HL-60/S4 treated with retinoic acid at 250 ng/mL for 4 days and 3 days (cell line): ENCODE results near the gene PTGES2.

Source experiments
- in situ Hi-C: fragments of 300-500 bp; cut with MboI; formaldehyde crosslinking; loops from 2 replicates; pipeline ENCODE4 v1.7.0; 2022; ENCODE audit warnings: low sequenced_read_pairs

The PTGES2 gene

GRCh38 chr9:128127568-128127989 lies at the start of gene PTGES2:
PTGES2 (minus strand) TSS chr9:128127729; CDS start chr9:128127717, 12 bp downstream.
- in situ Hi-C loops = no loop called here

GRCh38 chr9:128175726-128176125 lies 48.2 kb upstream of the PTGES2 start:
- in situ Hi-C loops = no loop called here

GRCh38 chr9:128175102-128175563 lies 47.6 kb upstream of the PTGES2 start:
- in situ Hi-C loops = no loop called here

GRCh38 chr9:128174062-128174461 lies 46.5 kb upstream of the PTGES2 start:
- in situ Hi-C loops = no loop called here

GRCh38 chr9:128169925-128170324 lies 42.4 kb upstream of the PTGES2 start:
- in situ Hi-C loops = no loop called here

- in situ Hi-C loops = no loop called here
These were observed 42.0 kb upstream of the PTGES2 start for GRCh38 chr9:128169492-128169891.

GRCh38 chr9:128168731-128169308 lies 41.3 kb upstream of the PTGES2 start:
- in situ Hi-C loops = no loop called here

GRCh38 chr9:128167209-128167608 lies 39.7 kb upstream of the PTGES2 start:
- in situ Hi-C loops = no loop called here

- in situ Hi-C loops = no loop called here
These were observed 38.6 kb upstream of the PTGES2 start for GRCh38 chr9:128166169-128166568.

GRCh38 chr9:128164307-128164885 lies 36.9 kb upstream of the PTGES2 start:
- in situ Hi-C loops = no loop called here

GRCh38 chr9:128163523-128164306 lies 36.2 kb upstream of the PTGES2 start:
- in situ Hi-C loops = no loop called here

- in situ Hi-C loops = no loop called here
These were observed 35.5 kb upstream of the PTGES2 start for GRCh38 chr9:128163027-128163515.

GRCh38 chr9:128162215-128163026 lies 34.9 kb upstream of the PTGES2 start:
- in situ Hi-C loops = no loop called here

GRCh38 chr9:128161215-128161902 lies 33.8 kb upstream of the PTGES2 start:
- in situ Hi-C loops = no loop called here

GRCh38 chr9:128160603-128160987 lies 33.1 kb upstream of the PTGES2 start:
- in situ Hi-C loops = no loop called here

GRCh38 chr9:128159784-128160602 lies 32.5 kb upstream of the PTGES2 start, which contains the start of gene BBLN:
BBLN (plus strand) TSS chr9:128160265; CDS start chr9:128160408, 143 bp downstream.
- in situ Hi-C loops = no loop called here

- in situ Hi-C loops = no loop called here
These were observed 31.9 kb upstream of the PTGES2 start for GRCh38 chr9:128159522-128159783.

- in situ Hi-C loops = no loop called here
These were observed 28.4 kb upstream of the PTGES2 start for GRCh38 chr9:128155736-128156500.
